Esophagus squamous epithelium (tissue), 5 donors: ENCODE measurements around the gene DAZAP1. TPM values are rescaled to one million over a fixed set of nuclear protein-coding genes. Genes with fewer than 3 reads are reported as not detected.

ENCODE experiments used
- DNase-seq: peaks from one replicate; lab custom pipeline; 2025; lab: John Stamatoyannopoulos, UW
- H3K27ac ChIP-seq, 4 donors: fragments of 200-600 bp; sonication (generic); one replicate each; pipeline ENCODE4 v1.5.1; 2016 to 2019; ENCODE audit warnings: mild to moderate bottlenecking in 1 of 4
- H3K27me3 ChIP-seq, 4 donors: fragments of 200-600 bp; sonication (generic); 1 replicate in 3 of 4; 2 replicates in 1 of 4; pipeline versions ENCODE4 v1.5.1 to v1.6.0; 2017 to 2021; ENCODE audit warnings: antibody characterized with exemption in 1 of 4
- H3K36me3 ChIP-seq, 3 donors: fragments of 200-600 bp; sonication (generic); one replicate each; pipeline ENCODE4 v1.5.1; 2016 to 2019
- H3K4me1 ChIP-seq, 3 donors: fragments of 200-600 bp; sonication (generic); one replicate each; pipeline ENCODE4 v1.5.1; 2017 to 2019
- H3K4me3 ChIP-seq, 4 donors: fragments of 200-600 bp; sonication (generic); 1 replicate in 3 of 4; 2 replicates in 1 of 4; pipeline ENCODE4 v1.5.1; 2016 to 2019; ENCODE audit warnings: mild to moderate bottlenecking in 2 of 4, moderate library complexity in 1 of 4
- H3K9me3 ChIP-seq, 3 donors: fragments of 200-600 bp; sonication (generic); one replicate each; pipeline ENCODE4 v1.5.1; 2016 to 2019
- POLR2A ChIP-seq, 4 donors: fragments of 450-650 bp; IDR thresholded peaks; one replicate each; pipeline ENCODE4 v1.6.1; 2017; ENCODE audit warnings: antibody characterized with exemption in 4 of 4, mild to moderate bottlenecking in 4 of 4, moderate library complexity in 3 of 4
- WGBS, 2 donors: methylation state at CpG; one replicate each; pipeline ENCODE4 v1.1.5; 2018; 5-methylcytosine and 5-hydroxymethylcytosine counted together
- intact Hi-C: fragments of 100-400 bp; cut with DNase I; formaldehyde crosslinking; loops from one replicate; pipeline ENCODE4 v1.15.0; 2022
- total RNA-seq, 4 donors: library from RNA; depleted of rRNA; stranded (reverse); fragments of >200 nt; gene quantifications; one replicate each; pipeline ENCODE4 v1.1.0, GENCODE V29; 2016
- TF ChIP-seq, protein P1 (sequence below), 6 experiments: fragments of 450-650 bp in 4 of 6; fragments of 200-600 bp in 2 of 6; sonication (generic) in 2 of 6; IDR thresholded peaks; one replicate each; pipeline ENCODE4 v1.5.1; 2016 to 2019; ENCODE audit warnings: antibody characterized with exemption in 6 of 6, mild to moderate bottlenecking in 4 of 6, moderate library complexity in 4 of 6
- donor health status: DM: yes; HTN: yes; CAD: no.

Gene DAZAP1
- total RNA-seq, 4 donors from 2014 or later, result 60.2 to 76.0 (median 69.0) TPM

DNA sequence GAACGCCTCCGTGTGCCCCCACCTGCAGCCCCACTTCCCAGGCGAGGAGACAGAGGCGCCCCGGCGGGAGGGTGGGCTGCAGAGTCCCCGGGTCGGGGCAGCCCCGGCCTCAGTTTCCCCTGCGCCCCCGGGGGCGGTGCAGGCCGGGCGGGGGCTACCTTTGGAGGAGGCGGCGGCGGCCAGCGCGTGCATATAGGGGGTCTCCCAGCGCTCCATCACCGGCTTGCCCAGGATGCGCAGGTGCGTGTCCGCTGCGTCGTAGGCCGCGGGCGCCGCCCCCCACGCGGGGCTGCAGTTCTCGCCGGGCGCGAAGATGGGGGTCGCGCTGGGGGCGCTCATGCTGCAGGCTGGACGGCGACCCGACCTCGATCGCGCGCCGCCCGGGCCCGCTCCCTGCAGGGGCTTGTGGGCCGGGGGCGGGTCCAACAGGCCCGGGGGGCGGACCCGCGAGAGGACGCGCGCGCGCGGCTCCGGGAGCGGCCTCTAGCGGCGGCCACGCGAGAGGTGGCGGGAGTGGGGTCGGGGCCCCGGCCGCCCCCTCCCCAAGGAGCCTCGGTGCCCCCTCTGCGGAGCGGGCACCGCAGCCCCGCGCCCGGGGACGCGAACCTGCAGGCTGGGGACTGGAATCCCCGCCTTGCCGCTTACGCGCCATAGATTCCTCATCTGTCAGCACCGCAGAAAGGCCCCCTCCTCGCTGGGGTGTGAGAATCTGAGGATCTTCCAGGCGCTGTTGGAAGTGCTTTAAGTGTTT lies 6.1 kb upstream of the DAZAP1 start, which contains the start of gene GAMT:
TSS of gene GAMT (minus strand) at position 405 of the 751 bp plus-strand sequence. CDS start at position 339, 66 bp downstream.
- no peaks in the 10 kb centered on the region for H3K9me3 ChIP-seq
- peaks cover 0 to 5% (median 0%) of the 10 kb centered on the region in 4 donors for H3K27me3 ChIP-seq
- peak within 1 kb of the TSS; percentile 46 to 83 (median 56) for H3K4me3 ChIP-seq
- 0 to 6% methylated on average over 5 to 7 of the region's 87 CpGs for WGBS, 2 donors
- TF ChIP-seq, protein P1, sequence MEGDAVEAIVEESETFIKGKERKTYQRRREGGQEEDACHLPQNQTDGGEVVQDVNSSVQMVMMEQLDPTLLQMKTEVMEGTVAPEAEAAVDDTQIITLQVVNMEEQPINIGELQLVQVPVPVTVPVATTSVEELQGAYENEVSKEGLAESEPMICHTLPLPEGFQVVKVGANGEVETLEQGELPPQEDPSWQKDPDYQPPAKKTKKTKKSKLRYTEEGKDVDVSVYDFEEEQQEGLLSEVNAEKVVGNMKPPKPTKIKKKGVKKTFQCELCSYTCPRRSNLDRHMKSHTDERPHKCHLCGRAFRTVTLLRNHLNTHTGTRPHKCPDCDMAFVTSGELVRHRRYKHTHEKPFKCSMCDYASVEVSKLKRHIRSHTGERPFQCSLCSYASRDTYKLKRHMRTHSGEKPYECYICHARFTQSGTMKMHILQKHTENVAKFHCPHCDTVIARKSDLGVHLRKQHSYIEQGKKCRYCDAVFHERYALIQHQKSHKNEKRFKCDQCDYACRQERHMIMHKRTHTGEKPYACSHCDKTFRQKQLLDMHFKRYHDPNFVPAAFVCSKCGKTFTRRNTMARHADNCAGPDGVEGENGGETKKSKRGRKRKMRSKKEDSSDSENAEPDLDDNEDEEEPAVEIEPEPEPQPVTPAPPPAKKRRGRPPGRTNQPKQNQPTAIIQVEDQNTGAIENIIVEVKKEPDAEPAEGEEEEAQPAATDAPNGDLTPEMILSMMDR (IDR thresholded peaks at IDR 0.05), result peak; percentile 20 to 56 (median 36)
- no peak for TF ChIP-seq POLR2A (IDR thresholded peaks at IDR 0.05)
- H3K4me1 ChIP-seq, result peaks cover 31 to 63% (median 31%) of the 10 kb centered on the region in 3 donors
- intact Hi-C loops, result loop anchor here (10.0 kb wide), 1 partner anchor 127 kb away; the partner anchor contains the start of gene FAM174C
- H3K36me3 ChIP-seq, result no peaks in the 10 kb centered on the region
- peak within 1 kb of the TSS; percentile 32 to 61 (median 54) for H3K27ac ChIP-seq
- no peak for DNase-seq

DNA sequence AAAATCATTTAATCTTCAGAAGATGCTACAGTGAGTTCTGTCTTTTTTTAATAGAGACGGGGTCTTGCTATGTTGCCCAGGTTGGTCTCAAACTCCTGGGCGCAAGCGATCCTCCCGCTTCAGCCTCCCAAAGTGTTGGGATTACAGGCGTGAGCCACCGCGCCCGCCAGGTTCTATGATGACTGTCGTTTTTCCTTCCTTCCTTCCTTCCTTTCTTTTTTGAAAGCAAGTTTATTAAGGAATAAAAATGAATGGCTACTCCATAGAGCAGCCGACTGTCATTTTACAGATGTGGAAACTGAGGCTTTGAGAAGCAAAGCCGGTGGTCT lies 5.5 kb upstream of the DAZAP1 start:
- no peaks in the 10 kb centered on the region for H3K36me3 ChIP-seq
- peak overlapping the region; percentile 46 to 83 (median 56) for H3K4me3 ChIP-seq
- H3K9me3 ChIP-seq, result no peaks in the 10 kb centered on the region
- TF ChIP-seq, protein P1 (IDR thresholded peaks at IDR 0.05), result peak in 1 of 6 experiments; percentile 4
- TF ChIP-seq POLR2A (IDR thresholded peaks at IDR 0.05), result no peak
- peaks cover 30 to 63% (median 35%) of the 10 kb centered on the region in 3 donors for H3K4me1 ChIP-seq
- no peak for DNase-seq
- H3K27me3 ChIP-seq, result peaks cover 0 to 5% (median 0%) of the 10 kb centered on the region in 4 donors
- peak overlapping the region in 2 of 4 donors; percentile 32 to 61 for H3K27ac ChIP-seq
- WGBS, 2 donors, result 57 to 59% methylated on average over 9 to 11 of the region's 11 CpGs
- intact Hi-C loops, result loop anchor here (10.0 kb wide), 1 partner anchor 127 kb away; the partner anchor contains the start of gene FAM174C

DNA sequence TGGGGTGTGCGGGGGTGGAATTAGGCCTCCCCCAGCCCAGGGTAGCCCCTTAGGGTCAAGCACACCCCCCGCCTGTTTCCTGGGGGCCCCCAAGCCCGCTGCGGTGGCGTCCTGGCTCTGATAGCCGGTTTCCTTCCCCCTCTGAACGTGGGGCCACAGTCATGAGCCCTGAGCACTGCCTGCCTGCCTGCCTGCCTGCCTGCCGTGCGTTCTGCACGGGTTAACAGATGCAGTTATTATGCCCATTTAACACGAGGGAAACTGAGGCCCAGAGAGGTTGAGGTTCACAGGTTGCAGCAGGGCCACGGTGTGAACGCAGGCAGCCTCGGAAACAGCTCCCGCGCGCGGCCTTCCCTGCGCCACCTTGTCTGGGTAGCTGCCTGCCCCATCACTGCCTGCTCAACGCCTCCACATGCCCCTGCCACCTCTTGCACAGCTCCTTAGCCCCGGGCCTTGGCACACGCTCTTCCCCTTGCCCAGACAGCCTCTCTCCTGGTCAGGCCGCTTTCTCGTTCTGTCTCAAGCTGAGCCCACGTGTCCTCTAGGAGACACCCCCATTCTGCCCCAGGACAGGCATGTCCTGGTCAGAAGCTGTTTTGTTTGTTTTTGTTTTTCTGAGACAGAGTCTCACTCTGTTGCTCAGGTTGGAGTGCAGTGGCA lies 4.8 kb upstream of the DAZAP1 start:
- no peak for DNase-seq
- TF ChIP-seq, protein P1 (IDR thresholded peaks at IDR 0.05), result no peak
- no peak for TF ChIP-seq POLR2A (IDR thresholded peaks at IDR 0.05)
- 23 to 46% methylated on average over 14 to 20 of the region's 25 CpGs for WGBS, 2 donors
- Histone ChIP-seq H3K4me3 (peak overlapping the region in 1 of 4 donors; percentile 26), H3K27me3 (peaks cover 0 to 5% (median 0%) of the 10 kb centered on the region in 4 donors), H3K9me3 (no peaks in the 10 kb centered on the region), H3K27ac (peak overlapping the region in 3 of 4 donors; percentile 45 to 61 (median 58)), H3K36me3 (no peaks in the 10 kb centered on the region), H3K4me1 (peaks cover 30 to 62% (median 36%) of the 10 kb centered on the region in 3 donors)
- intact Hi-C loops, result loop anchor here (10.0 kb wide), 1 partner anchor 128 kb away; the partner anchor contains the start of gene FAM174C

DNA sequence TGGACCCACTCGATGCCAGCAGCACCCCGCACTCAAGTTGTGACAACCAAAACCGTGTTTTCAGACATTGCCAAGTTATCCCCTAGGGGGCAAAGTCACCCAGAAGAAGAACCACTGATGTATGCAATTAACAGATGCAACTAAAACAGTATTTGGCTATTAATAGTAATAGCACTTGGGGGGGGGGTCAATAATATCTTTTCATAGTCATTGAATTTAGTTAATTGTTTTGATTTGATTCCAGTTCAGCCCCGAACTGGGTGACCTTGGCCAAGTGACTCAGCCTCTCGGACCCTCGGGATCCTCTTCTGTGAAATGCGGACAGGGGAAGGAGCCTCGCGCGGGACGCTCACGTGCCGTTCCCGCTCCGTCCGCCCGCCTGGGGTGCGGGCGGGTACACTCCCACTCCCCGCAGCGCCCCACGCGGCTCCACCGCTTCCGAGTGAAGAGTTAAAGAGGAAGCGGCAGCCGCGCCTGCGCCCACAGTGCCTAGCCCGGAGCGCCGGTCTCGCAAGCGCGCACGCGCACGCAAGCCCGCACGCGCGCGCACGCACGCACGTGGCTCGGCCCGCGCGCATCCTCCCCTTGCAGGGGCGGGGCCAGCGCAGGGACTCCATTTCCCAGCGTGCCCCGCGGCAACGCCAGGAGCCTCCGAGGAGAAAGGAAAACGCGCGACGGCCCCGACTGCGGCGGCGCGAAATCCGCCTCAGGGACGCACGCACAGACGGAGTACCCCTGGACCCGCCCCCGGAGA lies 435 bp upstream of the DAZAP1 start:
- H3K27ac ChIP-seq, result peak overlapping the region; percentile 85 to 100 (median 96)
- no peaks in the 10 kb centered on the region for H3K9me3 ChIP-seq
- H3K4me1 ChIP-seq, result peaks cover 46 to 71% (median 47%) of the 10 kb centered on the region in 3 donors
- DNase-seq, result peak; percentile 83
- H3K4me3 ChIP-seq, result peak overlapping the region; percentile 92 to 99 (median 96)
- intact Hi-C loops, result loop anchor here (10.0 kb wide), 1 partner anchor 132 kb away; the partner anchor contains the start of gene FAM174C
- TF ChIP-seq POLR2A (IDR thresholded peaks at IDR 0.05), result peak in 1 of 4 donors; percentile 30
- TF ChIP-seq, protein P1 (IDR thresholded peaks at IDR 0.05), result peak; percentile 19 to 42 (median 27)
- no peaks in the 10 kb centered on the region for H3K27me3 ChIP-seq
- peaks cover 0 to under 1% (median 0%) of the 10 kb centered on the region in 3 donors for H3K36me3 ChIP-seq
- WGBS, 2 donors, result 0% methylated on average over 4 to 6 of the region's 72 CpGs
